ENCODE measurements around the gene DPYSL3. TPM values are rescaled to one million over a fixed set of nuclear protein-coding genes. Genes with fewer than 3 reads are reported as not detected.

DPYSL3 gene
- polyA plus RNA-seq, 1 donor from 2014 or later, result 689 TPM

- TF ChIP-seq EP300 (conservative IDR thresholded peaks at IDR 0.05; ENCODE audit: poor library complexity, severe bottlenecking), result no peak
- no peak overlapping the region for H3K27ac ChIP-seq (ENCODE audit: low read length)
- H3K9me2 ChIP-seq (ENCODE audit: insufficient read depth, low read length), result no peaks in the 10 kb centered on the region
- H3K9me3 ChIP-seq (ENCODE audit: low read length), result no peaks in the 10 kb centered on the region
- H3F3A ChIP-seq (ENCODE audit: insufficient read depth, low read length, poor library complexity, severe bottlenecking), result no peaks in the 10 kb centered on the region
- H3K79me2 ChIP-seq (replicated peaks; ENCODE audit: insufficient read depth, low read length), result no peaks in the 10 kb centered on the region
- no peak overlapping the region for H3K4me3 ChIP-seq (ENCODE audit: low read length)
- no peak overlapping the region for H3K4me2 ChIP-seq (ENCODE audit: low read length)
- no peak overlapping the region for H2AFZ ChIP-seq (ENCODE audit: low read depth, low read length)
- no peaks in the 10 kb centered on the region for H3K27me3 ChIP-seq (ENCODE audit: insufficient read depth, low read depth, low read length)
- no peak overlapping the region for H3K9ac ChIP-seq (ENCODE audit: low read length)
- no peaks in the 10 kb centered on the region for H4K20me1 ChIP-seq (ENCODE audit: insufficient read depth)
- H3K36me3 ChIP-seq (ENCODE audit: insufficient read depth, low read length), result no peaks in the 10 kb centered on the region
These were observed 148.3 kb downstream of the DPYSL3 start for GRCh38 chr5:147361441-147362175.

DNA sequence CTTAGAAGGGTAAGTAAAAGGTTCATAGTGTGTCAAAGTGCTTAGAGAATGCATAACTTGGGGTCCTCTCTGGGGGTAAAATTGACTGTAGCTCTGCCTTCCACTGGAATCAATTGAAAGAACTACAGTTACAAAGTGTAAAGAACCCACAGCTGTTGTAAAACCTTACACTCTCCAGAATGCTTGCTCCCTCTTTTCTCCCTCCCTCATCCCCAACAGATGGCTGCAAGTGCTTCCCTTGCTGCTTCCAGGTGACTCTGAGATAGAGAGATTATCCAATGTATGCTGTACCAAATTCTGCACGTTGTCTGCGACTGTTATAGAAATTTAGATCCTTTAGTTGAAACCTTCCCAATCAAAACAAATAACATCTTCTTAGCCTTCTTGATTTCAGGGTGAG is 149.1 kb downstream of the DPYSL3 start:
- H3K9me3 ChIP-seq (ENCODE audit: low read length), result no peaks in the 10 kb centered on the region
- H3K79me2 ChIP-seq (replicated peaks; ENCODE audit: insufficient read depth, low read length), result no peaks in the 10 kb centered on the region
- H3K4me2 ChIP-seq (ENCODE audit: low read length), result no peak overlapping the region
- H3K4me3 ChIP-seq (ENCODE audit: low read length), result no peak overlapping the region
- no peak overlapping the region for H3K27ac ChIP-seq (ENCODE audit: low read length)
- TF ChIP-seq MXI1 (conservative IDR thresholded peaks at IDR 0.05; ENCODE audit: poor library complexity, severe bottlenecking) (no peak), TAF1 (IDR thresholded peaks at IDR 0.05; ENCODE audit: low read depth) (no peak)
- TF ChIP-seq, protein P1, sequence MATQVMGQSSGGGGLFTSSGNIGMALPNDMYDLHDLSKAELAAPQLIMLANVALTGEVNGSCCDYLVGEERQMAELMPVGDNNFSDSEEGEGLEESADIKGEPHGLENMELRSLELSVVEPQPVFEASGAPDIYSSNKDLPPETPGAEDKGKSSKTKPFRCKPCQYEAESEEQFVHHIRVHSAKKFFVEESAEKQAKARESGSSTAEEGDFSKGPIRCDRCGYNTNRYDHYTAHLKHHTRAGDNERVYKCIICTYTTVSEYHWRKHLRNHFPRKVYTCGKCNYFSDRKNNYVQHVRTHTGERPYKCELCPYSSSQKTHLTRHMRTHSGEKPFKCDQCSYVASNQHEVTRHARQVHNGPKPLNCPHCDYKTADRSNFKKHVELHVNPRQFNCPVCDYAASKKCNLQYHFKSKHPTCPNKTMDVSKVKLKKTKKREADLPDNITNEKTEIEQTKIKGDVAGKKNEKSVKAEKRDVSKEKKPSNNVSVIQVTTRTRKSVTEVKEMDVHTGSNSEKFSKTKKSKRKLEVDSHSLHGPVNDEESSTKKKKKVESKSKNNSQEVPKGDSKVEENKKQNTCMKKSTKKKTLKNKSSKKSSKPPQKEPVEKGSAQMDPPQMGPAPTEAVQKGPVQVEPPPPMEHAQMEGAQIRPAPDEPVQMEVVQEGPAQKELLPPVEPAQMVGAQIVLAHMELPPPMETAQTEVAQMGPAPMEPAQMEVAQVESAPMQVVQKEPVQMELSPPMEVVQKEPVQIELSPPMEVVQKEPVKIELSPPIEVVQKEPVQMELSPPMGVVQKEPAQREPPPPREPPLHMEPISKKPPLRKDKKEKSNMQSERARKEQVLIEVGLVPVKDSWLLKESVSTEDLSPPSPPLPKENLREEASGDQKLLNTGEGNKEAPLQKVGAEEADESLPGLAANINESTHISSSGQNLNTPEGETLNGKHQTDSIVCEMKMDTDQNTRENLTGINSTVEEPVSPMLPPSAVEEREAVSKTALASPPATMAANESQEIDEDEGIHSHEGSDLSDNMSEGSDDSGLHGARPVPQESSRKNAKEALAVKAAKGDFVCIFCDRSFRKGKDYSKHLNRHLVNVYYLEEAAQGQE (IDR thresholded peaks at IDR 0.05; ENCODE audit: borderline replicate concordance), result no peak
- no peaks in the 10 kb centered on the region for H3F3A ChIP-seq (ENCODE audit: insufficient read depth, low read length, poor library complexity, severe bottlenecking)
- no peaks in the 10 kb centered on the region for H3K27me3 ChIP-seq (ENCODE audit: insufficient read depth, low read depth, low read length)
- H3K9ac ChIP-seq (ENCODE audit: low read length), result no peak overlapping the region
- H4K20me1 ChIP-seq (ENCODE audit: insufficient read depth), result no peaks in the 10 kb centered on the region
- no peaks in the 10 kb centered on the region for H3K36me3 ChIP-seq (ENCODE audit: insufficient read depth, low read length)
- no peaks in the 10 kb centered on the region for H3K9me2 ChIP-seq (ENCODE audit: insufficient read depth, low read length)
- H2AFZ ChIP-seq (ENCODE audit: low read depth, low read length), result no peak overlapping the region

- Histone ChIP-seq H3K9me2 (ENCODE audit: insufficient read depth, low read length) (no peaks in the 10 kb centered on the region), H2AFZ (ENCODE audit: low read depth, low read length) (no peak overlapping the region), H3F3A (ENCODE audit: insufficient read depth, low read length, poor library complexity, severe bottlenecking) (no peaks in the 10 kb centered on the region), H3K9me3 (ENCODE audit: low read length) (no peaks in the 10 kb centered on the region), H3K9ac (ENCODE audit: low read length) (no peak overlapping the region), H3K27ac (ENCODE audit: low read length) (no peak overlapping the region), H3K4me3 (ENCODE audit: low read length) (no peak overlapping the region), H4K20me1 (ENCODE audit: insufficient read depth) (no peaks in the 10 kb centered on the region), H3K4me2 (ENCODE audit: low read length) (no peak overlapping the region), H3K36me3 (ENCODE audit: insufficient read depth, low read length) (no peaks in the 10 kb centered on the region), H3K27me3 (ENCODE audit: insufficient read depth, low read depth, low read length) (no peaks in the 10 kb centered on the region), H3K79me2 (replicated peaks; ENCODE audit: insufficient read depth, low read length) (no peaks in the 10 kb centered on the region)
- TF ChIP-seq RAD21 (conservative IDR thresholded peaks at IDR 0.05), result no peak
- no peak for TF ChIP-seq TAF1 (IDR thresholded peaks at IDR 0.05; ENCODE audit: low read depth)
- TF ChIP-seq, protein P1 (IDR thresholded peaks at IDR 0.05; ENCODE audit: borderline replicate concordance), result no peak
- no peak for TF ChIP-seq SMC3 (conservative IDR thresholded peaks at IDR 0.05; ENCODE audit: poor library complexity)
- TF ChIP-seq MXI1 (conservative IDR thresholded peaks at IDR 0.05; ENCODE audit: poor library complexity, severe bottlenecking), result no peak
These were observed 150.3 kb downstream of the DPYSL3 start for GRCh38 chr5:147359581-147359980.
